HK-2 (cell line): Measurements from ENCODE around the gene SLC25A18.
A peak's percentile ranks its signal among the peaks of the same experiment; 100 is the strongest.

Source experiments
- DNase-seq: peaks from one replicate; pipeline ENCODE4 v3.0.0-alpha.2; 2018; ENCODE audit not compliant: unreplicated experiment

The SLC25A18 gene

GRCh38 chr22:17570851-17571631, 7.7 kb downstream of the SLC25A18 start:
- DNase-seq = no peak

- no peak for DNase-seq
Observed at GRCh38 chr22:17575151-17575550, 11.9 kb downstream of the SLC25A18 start.

GRCh38 chr22:17575681-17576080, 12.4 kb downstream of the SLC25A18 start:
- DNase-seq = no peak

GRCh38 chr22:17576470-17576869, 13.2 kb downstream of the SLC25A18 start:
- peak; percentile 71 for DNase-seq

- no peak for DNase-seq
Observed at GRCh38 chr22:17578136-17578754, 14.9 kb downstream of the SLC25A18 start.

- DNase-seq = no peak
Observed at GRCh38 chr22:17579535-17579981, 16.3 kb downstream of the SLC25A18 start.

- DNase-seq = no peak
Observed at GRCh38 chr22:17580441-17581031, 17.2 kb downstream of the SLC25A18 start.

GRCh38 chr22:17581056-17581455, 17.8 kb downstream of the SLC25A18 start:
- DNase-seq = no peak

GRCh38 chr22:17581631-17582030, 18.3 kb downstream of the SLC25A18 start:
- no peak for DNase-seq

GRCh38 chr22:17583151-17583550, 19.9 kb downstream of the SLC25A18 start:
- DNase-seq = no peak

- DNase-seq = no peak
Observed at GRCh38 chr22:17586831-17587440, 23.6 kb downstream of the SLC25A18 start.

GRCh38 chr22:17587629-17588028, 24.3 kb downstream of the SLC25A18 start:
- no peak for DNase-seq

- no peak for DNase-seq
Observed at GRCh38 chr22:17588606-17589005, 25.3 kb downstream of the SLC25A18 start.

GRCh38 chr22:17589810-17590375, 26.6 kb downstream of the SLC25A18 start:
- DNase-seq = no peak

- no peak for DNase-seq
Observed at GRCh38 chr22:17590586-17590985, 27.3 kb downstream of the SLC25A18 start.

GRCh38 chr22:17592201-17592600, 28.9 kb downstream of the SLC25A18 start:
- DNase-seq = no peak

- DNase-seq = no peak
Observed at GRCh38 chr22:17596226-17596625, 32.9 kb downstream of the SLC25A18 start.

GRCh38 chr22:17597217-17597616, 33.9 kb downstream of the SLC25A18 start:
- no peak for DNase-seq

GRCh38 chr22:17598318-17598717, 35.0 kb downstream of the SLC25A18 start:
- no peak for DNase-seq

- no peak for DNase-seq
Observed at GRCh38 chr22:17601031-17601430, 37.7 kb downstream of the SLC25A18 start.

GRCh38 chr22:17603668-17604067, 40.4 kb downstream of the SLC25A18 start:
- DNase-seq = no peak

- DNase-seq = no peak
Observed at GRCh38 chr22:17606496-17606895, 43.2 kb downstream of the SLC25A18 start.
